Caco-2 (cell line): ENCODE data around the gene NLRP6. TPM values are rescaled to one million over a fixed set of nuclear protein-coding genes. Genes with fewer than 3 reads are reported as not detected.

ENCODE experiments used
- BruUV-seq: library from RNA; stranded (reverse); fragments of 400-500 nt; replicated peaks from 2 replicates; lab custom pipeline; 2021; lab: Mats Ljungman, UMichigan
- CTCF ChIA-PET: fragments of 300-600 bp; sonication (Branson Sonifier 250); formaldehyde crosslinking; loops from one replicate; lab custom pipeline; 2022; ENCODE audit warnings: antibody characterized with exemption; lab: Charles Lee
- POLR2A ChIA-PET: fragments of 300-600 bp; sonication (Branson Sonifier 250); formaldehyde crosslinking; loops from one replicate; lab custom pipeline; 2022; ENCODE audit warnings: antibody characterized with exemption; lab: Charles Lee
- DNase-seq, 2 experiments: peaks; one replicate each; pipeline versions ENCODE4 v3.0.0 to v3.0.0-alpha.2; 2020 to 2022
- H3K27me3 ChIP-seq: replicated peaks from 2 replicates; pipeline ENCODE4 v1.6.0; 2011; ENCODE audit warnings: low read length; ENCODE audit not compliant: control insufficient read depth, insufficient read depth
- H3K36me3 ChIP-seq: 2 replicates; pipeline ENCODE4 v1.5.1; 2011; ENCODE audit warnings: low read length; ENCODE audit not compliant: control insufficient read depth, insufficient read depth
- H3K4me1 ChIP-seq: fragments of 250-450 bp; sonication (Bioruptor Pico); 2 replicates; pipeline ENCODE4 v1.5.1; 2020; ENCODE audit warnings: mild to moderate bottlenecking
- H3K4me3 ChIP-seq: 2 replicates; pipeline ENCODE4 v1.5.1; 2011; ENCODE audit warnings: low read depth, mild to moderate bottlenecking, control low read depth, low read length
- H3K9me3 ChIP-seq: fragments of 250-450 bp; sonication (Bioruptor Pico); 2 replicates; pipeline ENCODE4 v1.5.1; 2020; ENCODE audit warnings: mild to moderate bottlenecking, moderate library complexity
- H3K27ac Mint-ChIP-seq: one replicate; pipeline ENCODE4 v1.8.0; 2022; ENCODE audit warnings: mixed read lengths; ENCODE audit not compliant: unreplicated experiment
- H3K27me3 Mint-ChIP-seq: one replicate; pipeline ENCODE4 v1.8.0; 2022; ENCODE audit warnings: mixed read lengths; ENCODE audit not compliant: insufficient read depth, unreplicated experiment
- H3K36me3 Mint-ChIP-seq: one replicate; pipeline ENCODE4 v1.8.0; 2022; ENCODE audit warnings: mild to moderate bottlenecking, mixed read lengths; ENCODE audit not compliant: insufficient read depth, unreplicated experiment
- H3K4me1 Mint-ChIP-seq: one replicate; pipeline ENCODE4 v1.8.0; 2022; ENCODE audit warnings: low read depth, mixed read lengths; ENCODE audit not compliant: unreplicated experiment
- H3K4me3 Mint-ChIP-seq: one replicate; pipeline ENCODE4 v1.8.0; 2022; ENCODE audit warnings: mild to moderate bottlenecking, moderate library complexity, mixed read lengths; ENCODE audit not compliant: unreplicated experiment
- H3K9me3 Mint-ChIP-seq: one replicate; pipeline ENCODE4 v1.8.0; 2022; ENCODE audit warnings: mixed read lengths; ENCODE audit not compliant: unreplicated experiment
- CTCF ChIP-seq, 2 experiments: fragments of 200-600 bp in 1 of 2; IDR thresholded peaks; 1 replicate in 1 of 2; 2 replicates in 1 of 2; pipeline versions ENCODE4 v1.5.1 to v1.8.0; 2011 to 2022; ENCODE audit warnings: antibody characterized with exemption in 1 of 2, control low read depth in 1 of 2, inconsistent platforms in 1 of 2, low read depth in 1 of 2, low read length in 1 of 2, mild to moderate bottlenecking in 1 of 2, moderate library complexity in 1 of 2; ENCODE audit not compliant: insufficient read depth in 1 of 2, severe bottlenecking in 1 of 2, unreplicated experiment in 1 of 2
- intact Hi-C: fragments of 100-400 bp; cut with micrococcal nuclease; formaldehyde crosslinking; loops from one replicate; pipeline ENCODE4 v1.10.0; 2022; ENCODE audit not compliant: unreplicated experiment
- total RNA-seq: library from RNA; stranded (reverse); gene quantifications from 2 replicates; pipeline ENCODE4 v1.2.3, GENCODE V29; 2022

NLRP6 gene
- total RNA-seq, 1 experiment from 2014 or later: not detected

- H3K27me3 Mint-ChIP-seq: no peaks in the 10 kb centered on the region
- no peak overlapping the region for H3K27ac Mint-ChIP-seq
These were observed 13.3 kb downstream of the NLRP6 start for GRCh38 chr11:291281-292210.

GRCh38 chr11:292211-293121 lies 14.3 kb downstream of the NLRP6 start:
- intact Hi-C loops: no loop called here
- peaks cover 34% of the 10 kb centered on the region for H3K36me3 Mint-ChIP-seq
- H3K36me3 ChIP-seq: no peaks in the 10 kb centered on the region
- H3K27ac Mint-ChIP-seq: no peak overlapping the region
- H3K9me3 ChIP-seq: no peaks in the 10 kb centered on the region
- H3K4me1 Mint-ChIP-seq: no peaks in the 10 kb centered on the region
- H3K4me3 Mint-ChIP-seq: no peak overlapping the region
- no peaks in the 10 kb centered on the region for H3K27me3 ChIP-seq
- H3K4me3 ChIP-seq: no peak overlapping the region
- no peak for TF ChIP-seq CTCF (IDR thresholded peaks at IDR 0.05; ENCODE audit: insufficient read depth in 1 of 2, low read depth in 1 of 2, low read length in 1 of 2, severe bottlenecking in 1 of 2, unreplicated experiment in 1 of 2)
- no TSS peak for BruUV-seq
- DNase-seq: no peak
- ChIA-PET CTCF (no interaction called here), POLR2A (no interaction called here)
- no peaks in the 10 kb centered on the region for H3K27me3 Mint-ChIP-seq
- peaks cover 7% of the 10 kb centered on the region for H3K4me1 ChIP-seq
- no peaks in the 10 kb centered on the region for H3K9me3 Mint-ChIP-seq

More at GRCh38 chr11:291281-292210, 13.3 kb downstream of the NLRP6 start:
- Histone ChIP-seq H3K4me1 (peaks cover 7% of the 10 kb centered on the region), H3K27me3 (no peaks in the 10 kb centered on the region), H3K4me3 (no peak overlapping the region), H3K9me3 (no peaks in the 10 kb centered on the region), H3K36me3 (no peaks in the 10 kb centered on the region)
- ChIA-PET CTCF (no interaction called here), POLR2A (no interaction called here)
- Mint-ChIP-seq H3K4me3 (no peak overlapping the region), H3K36me3 (peaks cover 27% of the 10 kb centered on the region), H3K9me3 (no peaks in the 10 kb centered on the region), H3K4me1 (peaks cover 7% of the 10 kb centered on the region)
- intact Hi-C loops: no loop called here
- TF ChIP-seq CTCF (IDR thresholded peaks at IDR 0.05; ENCODE audit: insufficient read depth in 1 of 2, low read depth in 1 of 2, low read length in 1 of 2, severe bottlenecking in 1 of 2, unreplicated experiment in 1 of 2): no peak
- no TSS peak for BruUV-seq
- peak in 1 of 2 experiments; percentile 26 for DNase-seq

- peaks cover 9% of the 10 kb centered on the region for H3K4me1 ChIP-seq
- H3K4me3 ChIP-seq: no peak overlapping the region
- H3K27me3 ChIP-seq: no peaks in the 10 kb centered on the region
- no peaks in the 10 kb centered on the region for H3K4me1 Mint-ChIP-seq
- TF ChIP-seq CTCF (IDR thresholded peaks at IDR 0.05; ENCODE audit: insufficient read depth in 1 of 2, low read depth in 1 of 2, low read length in 1 of 2, severe bottlenecking in 1 of 2, unreplicated experiment in 1 of 2): no peak
- no peaks in the 10 kb centered on the region for H3K9me3 Mint-ChIP-seq
- no peaks in the 10 kb centered on the region for H3K9me3 ChIP-seq
- H3K36me3 Mint-ChIP-seq: peaks cover 27% of the 10 kb centered on the region
- no peaks in the 10 kb centered on the region for H3K36me3 ChIP-seq
- no peak overlapping the region for H3K4me3 Mint-ChIP-seq
- ChIA-PET CTCF (no interaction called here), POLR2A (no interaction called here)
- intact Hi-C loops: no loop called here
- no peak overlapping the region for H3K27ac Mint-ChIP-seq
- no peaks in the 10 kb centered on the region for H3K27me3 Mint-ChIP-seq
- peak in 1 of 2 experiments; percentile 21 for DNase-seq
- no TSS peak for BruUV-seq
These were observed 15.2 kb downstream of the NLRP6 start for GRCh38 chr11:293271-293851.
